ENCODE data around the gene CCL4. TPM values are rescaled to one million over a fixed set of nuclear protein-coding genes. Genes with fewer than 3 reads are reported as not detected.

Gene CCL4
- total RNA-seq, 1 experiment from 2014 or later: 0.51 TPM

DNA sequence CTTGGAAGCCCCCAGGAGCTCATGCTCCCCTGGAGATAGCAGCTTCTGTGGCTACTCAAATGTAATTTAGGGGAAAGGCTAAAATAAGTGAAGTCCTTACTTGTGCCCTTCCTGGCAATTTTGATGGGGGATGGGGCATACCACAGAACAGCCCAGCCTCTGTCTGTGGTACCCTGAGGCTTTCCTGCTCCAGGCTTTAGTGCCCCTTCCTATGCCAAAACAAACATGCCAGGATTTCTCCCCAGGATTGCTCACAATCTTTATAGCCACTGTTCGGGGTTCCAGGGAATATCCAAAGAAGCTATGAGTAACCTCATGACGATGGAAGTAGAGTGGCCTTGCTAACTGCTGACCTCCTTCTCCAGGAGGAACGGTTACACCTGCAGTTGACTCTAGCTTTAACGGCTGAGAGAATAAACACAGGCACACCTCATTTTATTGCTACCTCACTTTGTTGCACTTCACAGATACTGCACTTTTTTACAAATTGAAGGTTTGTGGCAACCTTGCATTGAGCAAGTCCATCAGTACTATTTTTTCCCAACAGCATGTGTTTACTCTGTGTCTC, 24.9 kb downstream of the CCL4 start:
- intact Hi-C loops (cut with micrococcal nuclease; ENCODE audit: unreplicated experiment): no loop called here
- POLR2A ChIA-PET: no interaction called here
- no peak for ATAC-seq
- Histone ChIP-seq H3K27me3 (ENCODE audit: control insufficient read depth, insufficient read depth, low read length) (peaks cover 8% of the 10 kb centered on the region), H3K9me3 (ENCODE audit: control insufficient read depth, insufficient read depth, low read depth, low read length) (no peaks in the 10 kb centered on the region), H3K36me3 (ENCODE audit: control insufficient read depth, insufficient read depth, low read length) (no peaks in the 10 kb centered on the region), H3K4me1 (ENCODE audit: control insufficient read depth, insufficient read depth, low read length) (no peaks in the 10 kb centered on the region), H3K4me3 (ENCODE audit: low read depth in 2 of 2, low read length in 2 of 2) (no peak overlapping the region), H3K27ac (ENCODE audit: low read length) (no peak overlapping the region)
- BruUV-seq (replicated peaks): no TSS peak
- TF ChIP-seq, protein P1, sequence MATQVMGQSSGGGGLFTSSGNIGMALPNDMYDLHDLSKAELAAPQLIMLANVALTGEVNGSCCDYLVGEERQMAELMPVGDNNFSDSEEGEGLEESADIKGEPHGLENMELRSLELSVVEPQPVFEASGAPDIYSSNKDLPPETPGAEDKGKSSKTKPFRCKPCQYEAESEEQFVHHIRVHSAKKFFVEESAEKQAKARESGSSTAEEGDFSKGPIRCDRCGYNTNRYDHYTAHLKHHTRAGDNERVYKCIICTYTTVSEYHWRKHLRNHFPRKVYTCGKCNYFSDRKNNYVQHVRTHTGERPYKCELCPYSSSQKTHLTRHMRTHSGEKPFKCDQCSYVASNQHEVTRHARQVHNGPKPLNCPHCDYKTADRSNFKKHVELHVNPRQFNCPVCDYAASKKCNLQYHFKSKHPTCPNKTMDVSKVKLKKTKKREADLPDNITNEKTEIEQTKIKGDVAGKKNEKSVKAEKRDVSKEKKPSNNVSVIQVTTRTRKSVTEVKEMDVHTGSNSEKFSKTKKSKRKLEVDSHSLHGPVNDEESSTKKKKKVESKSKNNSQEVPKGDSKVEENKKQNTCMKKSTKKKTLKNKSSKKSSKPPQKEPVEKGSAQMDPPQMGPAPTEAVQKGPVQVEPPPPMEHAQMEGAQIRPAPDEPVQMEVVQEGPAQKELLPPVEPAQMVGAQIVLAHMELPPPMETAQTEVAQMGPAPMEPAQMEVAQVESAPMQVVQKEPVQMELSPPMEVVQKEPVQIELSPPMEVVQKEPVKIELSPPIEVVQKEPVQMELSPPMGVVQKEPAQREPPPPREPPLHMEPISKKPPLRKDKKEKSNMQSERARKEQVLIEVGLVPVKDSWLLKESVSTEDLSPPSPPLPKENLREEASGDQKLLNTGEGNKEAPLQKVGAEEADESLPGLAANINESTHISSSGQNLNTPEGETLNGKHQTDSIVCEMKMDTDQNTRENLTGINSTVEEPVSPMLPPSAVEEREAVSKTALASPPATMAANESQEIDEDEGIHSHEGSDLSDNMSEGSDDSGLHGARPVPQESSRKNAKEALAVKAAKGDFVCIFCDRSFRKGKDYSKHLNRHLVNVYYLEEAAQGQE (IDR thresholded peaks at IDR 0.05; ENCODE audit: insufficient read depth in 1 of 2, low read depth in 2 of 2, low read length in 1 of 2): no peak
- TF ChIP-seq TCF7L2 (IDR thresholded peaks at IDR 0.05; ENCODE audit: low read depth, low read length) (no peak), SIN3A (IDR thresholded peaks at IDR 0.05; ENCODE audit: borderline replicate concordance, insufficient read depth, low read depth, low read length) (no peak), POLR2AphosphoS5 (IDR thresholded peaks at IDR 0.05; ENCODE audit: low read depth, low read length) (no peak)
- TF ChIP-seq, protein P2, sequence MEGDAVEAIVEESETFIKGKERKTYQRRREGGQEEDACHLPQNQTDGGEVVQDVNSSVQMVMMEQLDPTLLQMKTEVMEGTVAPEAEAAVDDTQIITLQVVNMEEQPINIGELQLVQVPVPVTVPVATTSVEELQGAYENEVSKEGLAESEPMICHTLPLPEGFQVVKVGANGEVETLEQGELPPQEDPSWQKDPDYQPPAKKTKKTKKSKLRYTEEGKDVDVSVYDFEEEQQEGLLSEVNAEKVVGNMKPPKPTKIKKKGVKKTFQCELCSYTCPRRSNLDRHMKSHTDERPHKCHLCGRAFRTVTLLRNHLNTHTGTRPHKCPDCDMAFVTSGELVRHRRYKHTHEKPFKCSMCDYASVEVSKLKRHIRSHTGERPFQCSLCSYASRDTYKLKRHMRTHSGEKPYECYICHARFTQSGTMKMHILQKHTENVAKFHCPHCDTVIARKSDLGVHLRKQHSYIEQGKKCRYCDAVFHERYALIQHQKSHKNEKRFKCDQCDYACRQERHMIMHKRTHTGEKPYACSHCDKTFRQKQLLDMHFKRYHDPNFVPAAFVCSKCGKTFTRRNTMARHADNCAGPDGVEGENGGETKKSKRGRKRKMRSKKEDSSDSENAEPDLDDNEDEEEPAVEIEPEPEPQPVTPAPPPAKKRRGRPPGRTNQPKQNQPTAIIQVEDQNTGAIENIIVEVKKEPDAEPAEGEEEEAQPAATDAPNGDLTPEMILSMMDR (IDR thresholded peaks at IDR 0.05): no peak
- DNase-seq (ENCODE audit: low read depth, low spot score): no peak
- CTCF ChIA-PET: no interaction called here
- in situ Hi-C loops (cut with HindIII; ENCODE audit: low pct_unique_long_range_greater_than_20kb, low sequenced_read_pairs): no loop called here

DNA sequence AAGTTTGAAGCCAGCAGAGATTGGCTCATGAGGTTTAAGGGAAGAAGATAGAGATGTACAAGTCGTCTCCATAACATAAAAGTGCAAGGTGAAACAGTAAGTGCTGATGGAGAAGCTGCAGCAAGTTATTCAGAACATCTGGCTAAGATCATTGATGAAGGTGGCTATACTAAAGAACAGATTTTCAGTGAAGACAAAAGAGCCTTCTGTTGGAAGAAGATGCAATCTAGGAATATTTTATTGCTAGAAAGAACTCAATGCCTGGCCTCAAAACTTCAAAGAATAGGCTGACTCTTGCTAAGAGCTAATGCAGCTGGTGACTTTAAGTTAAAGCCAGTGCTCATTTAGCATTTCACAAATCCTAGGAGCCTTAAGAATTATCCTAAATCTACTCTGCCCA, 26.0 kb downstream of the CCL4 start:
- DNase-seq (ENCODE audit: low read depth, low spot score): no peak
- no peaks in the 10 kb centered on the region for H3K9me3 ChIP-seq (ENCODE audit: control insufficient read depth, insufficient read depth, low read depth, low read length)
- in situ Hi-C loops (cut with HindIII; ENCODE audit: low pct_unique_long_range_greater_than_20kb, low sequenced_read_pairs): no loop called here
- H3K4me1 ChIP-seq (ENCODE audit: control insufficient read depth, insufficient read depth, low read length): no peaks in the 10 kb centered on the region
- no peak overlapping the region for H3K27ac ChIP-seq (ENCODE audit: low read length)
- H3K27me3 ChIP-seq (ENCODE audit: control insufficient read depth, insufficient read depth, low read length): peaks cover 8% of the 10 kb centered on the region
- intact Hi-C loops (cut with micrococcal nuclease; ENCODE audit: unreplicated experiment): no loop called here
- POLR2A ChIA-PET: no interaction called here
- BruUV-seq (replicated peaks): no TSS peak
- no peak for TF ChIP-seq TCF7L2 (IDR thresholded peaks at IDR 0.05; ENCODE audit: low read depth, low read length)
- no peak for TF ChIP-seq SIN3A (IDR thresholded peaks at IDR 0.05; ENCODE audit: borderline replicate concordance, insufficient read depth, low read depth, low read length)
- TF ChIP-seq, protein P2 (IDR thresholded peaks at IDR 0.05): no peak
- no peak for TF ChIP-seq POLR2AphosphoS5 (IDR thresholded peaks at IDR 0.05; ENCODE audit: low read depth, low read length)
- TF ChIP-seq, protein P1 (IDR thresholded peaks at IDR 0.05; ENCODE audit: insufficient read depth in 1 of 2, low read depth in 2 of 2, low read length in 1 of 2): no peak
- no peak overlapping the region for H3K4me3 ChIP-seq (ENCODE audit: low read depth in 2 of 2, low read length in 2 of 2)
- CTCF ChIA-PET: interaction anchor here (0.6 kb wide), 1 partner anchor 13 kb away, joined by 3 read pairs; no protein-coding TSS in a partner anchor
- ATAC-seq: no peak
- no peaks in the 10 kb centered on the region for H3K36me3 ChIP-seq (ENCODE audit: control insufficient read depth, insufficient read depth, low read length)
